Activated T-cell treated with anti-CD3 and anti-CD28 coated beads, Interleukin-2, amount 50 U/mL, for 24 hours (primary cell): ENCODE measurements around the gene NLRP1.

Experiments used
- DNase-seq: peaks from one replicate; pipeline ENCODE4 v3.0.0-alpha.2; 2020
- H3K27ac Mint-ChIP-seq: 2 replicates; pipeline ENCODE4 v1.8.0; 2020; ENCODE audit warnings: mild to moderate bottlenecking, mixed read lengths
- H3K27me3 Mint-ChIP-seq: 2 replicates; pipeline ENCODE4 v1.8.0; 2020; ENCODE audit warnings: mixed read lengths
- H3K36me3 Mint-ChIP-seq: 2 replicates; pipeline ENCODE4 v1.8.0; 2020; ENCODE audit warnings: low read depth, mixed read lengths
- H3K4me1 Mint-ChIP-seq: 2 replicates; pipeline ENCODE4 v1.8.0; 2020; ENCODE audit warnings: low read depth, mixed read lengths
- H3K4me3 Mint-ChIP-seq: 2 replicates; pipeline ENCODE4 v1.8.0; 2020; ENCODE audit warnings: mild to moderate bottlenecking, moderate library complexity, mixed read lengths
- H3K9me3 Mint-ChIP-seq: 2 replicates; pipeline ENCODE4 v1.8.0; 2020; ENCODE audit warnings: mixed read lengths

NLRP1 gene

DNA sequence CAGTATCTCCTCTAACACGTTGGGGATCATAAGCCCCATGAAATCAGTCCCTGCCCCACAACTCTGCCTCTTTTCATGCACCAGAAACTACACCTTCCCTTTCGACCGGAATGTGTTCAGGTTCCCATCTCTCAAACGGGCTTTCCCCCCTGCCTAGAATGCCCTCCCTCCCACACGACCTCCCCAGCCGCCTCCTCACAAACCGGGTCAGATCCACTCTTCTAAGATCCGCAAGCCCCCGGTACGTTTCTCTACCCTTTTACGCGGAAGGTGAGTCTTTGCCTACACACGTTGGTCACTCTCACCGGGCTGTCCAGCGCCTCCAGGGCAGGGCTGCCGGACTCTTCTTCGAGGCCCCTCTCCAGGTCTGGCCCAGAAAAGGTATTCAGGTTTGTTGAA lies 116.2 kb downstream of the NLRP1 start:
- peak; percentile 61 for DNase-seq
- H3K36me3 Mint-ChIP-seq, result peaks cover 67% of the 10 kb centered on the region

DNA sequence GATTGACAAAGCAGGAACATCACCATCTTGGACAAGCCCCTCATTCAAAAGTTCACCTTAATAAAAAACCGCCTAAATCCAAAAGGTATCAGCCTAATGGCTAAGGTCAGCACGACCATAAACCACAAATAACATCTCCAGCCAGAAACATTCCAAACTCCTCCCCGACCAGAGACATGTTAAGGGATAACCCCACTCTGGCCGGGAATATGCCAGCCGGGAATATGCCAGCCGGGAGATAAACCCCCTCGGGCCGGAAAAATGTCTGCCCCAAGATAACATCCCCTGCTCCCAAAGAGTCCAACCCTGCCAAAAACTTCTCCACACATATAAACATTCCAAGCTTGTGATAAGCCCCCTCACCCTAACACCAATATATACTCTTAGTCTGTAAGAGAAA lies 116.9 kb downstream of the NLRP1 start:
- peaks cover 46% of the 10 kb centered on the region for H3K4me1 Mint-ChIP-seq
- DNase-seq, result no peak
- no peaks in the 10 kb centered on the region for H3K27me3 Mint-ChIP-seq
- H3K4me3 Mint-ChIP-seq, result peak overlapping the region; percentile 92
- H3K27ac Mint-ChIP-seq, result peak overlapping the region; percentile 75
- no peaks in the 10 kb centered on the region for H3K9me3 Mint-ChIP-seq
- peaks cover 67% of the 10 kb centered on the region for H3K36me3 Mint-ChIP-seq

More for the DNA sequence above, 116.2 kb downstream of the NLRP1 start:
- peaks cover 46% of the 10 kb centered on the region for H3K4me1 Mint-ChIP-seq
- H3K9me3 Mint-ChIP-seq, result no peaks in the 10 kb centered on the region
- peak overlapping the region; percentile 92 for H3K4me3 Mint-ChIP-seq
- peak overlapping the region; percentile 75 for H3K27ac Mint-ChIP-seq
- H3K27me3 Mint-ChIP-seq, result no peaks in the 10 kb centered on the region

DNA sequence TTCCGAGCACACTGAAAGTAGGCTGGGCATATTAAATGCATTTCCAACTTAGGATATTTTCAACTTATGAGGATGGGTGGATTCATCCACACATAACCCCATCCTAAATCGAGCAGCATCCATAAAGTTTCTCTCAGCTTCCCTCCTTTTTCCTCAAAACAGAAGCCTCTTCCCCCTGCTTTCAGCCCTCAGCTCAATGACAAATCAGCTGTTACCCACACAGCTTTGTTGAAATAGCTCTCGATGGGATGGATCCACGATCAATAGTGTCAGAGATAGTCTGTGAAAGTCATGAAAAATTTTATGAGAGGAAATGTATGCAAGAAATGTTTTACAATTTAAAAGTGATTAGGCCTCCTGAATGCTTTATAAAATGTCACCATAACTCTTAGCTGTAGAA lies 118.0 kb downstream of the NLRP1 start:
- H3K36me3 Mint-ChIP-seq, result peaks cover 67% of the 10 kb centered on the region
- no peaks in the 10 kb centered on the region for H3K9me3 Mint-ChIP-seq
- DNase-seq, result no peak
- H3K27ac Mint-ChIP-seq, result no peak overlapping the region
- H3K27me3 Mint-ChIP-seq, result no peaks in the 10 kb centered on the region
- peaks cover 46% of the 10 kb centered on the region for H3K4me1 Mint-ChIP-seq
- peak overlapping the region; percentile 92 for H3K4me3 Mint-ChIP-seq

DNA sequence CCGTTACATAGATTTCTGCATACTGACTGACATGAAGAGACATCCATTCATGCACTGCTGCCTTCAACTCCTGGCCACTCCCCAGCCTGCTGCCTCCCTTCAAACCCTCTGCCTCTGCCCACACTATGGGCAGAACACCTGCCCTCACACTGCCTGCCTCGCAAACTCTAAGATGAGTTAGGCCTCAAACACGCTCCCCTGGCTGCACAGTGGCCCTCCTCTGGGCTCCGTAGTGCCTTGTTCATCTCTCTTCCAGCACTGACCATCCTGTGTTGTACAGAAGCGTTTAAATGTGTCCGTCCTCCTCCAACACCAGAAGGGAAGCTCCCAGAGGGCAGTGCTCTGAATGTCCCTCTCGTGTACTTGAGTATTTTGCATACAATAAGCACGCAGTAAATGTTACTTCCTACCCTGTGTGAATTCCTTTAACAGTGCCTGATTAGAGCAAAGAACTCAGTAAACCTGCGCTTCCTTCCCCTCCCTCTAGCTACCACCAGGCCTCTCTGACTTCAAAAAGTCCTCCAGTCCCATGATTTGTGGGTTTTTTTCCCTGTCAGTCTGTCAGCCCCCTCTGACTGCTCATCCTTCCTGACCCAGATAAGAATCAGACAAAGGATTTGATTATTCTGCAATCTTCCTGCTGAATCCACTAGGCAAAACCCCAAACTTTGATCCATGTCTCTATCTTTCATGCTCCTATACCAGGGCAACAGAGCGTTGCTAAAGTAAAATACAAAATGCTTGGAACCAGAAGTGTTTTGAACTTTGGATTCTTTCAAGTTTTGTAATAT lies 119.4 kb downstream of the NLRP1 start:
- no peak overlapping the region for H3K4me3 Mint-ChIP-seq
- no peaks in the 10 kb centered on the region for H3K27me3 Mint-ChIP-seq
- peaks cover 43% of the 10 kb centered on the region for H3K4me1 Mint-ChIP-seq
- no peaks in the 10 kb centered on the region for H3K9me3 Mint-ChIP-seq
- H3K27ac Mint-ChIP-seq, result peak overlapping the region; percentile 7
- DNase-seq, result no peak
- H3K36me3 Mint-ChIP-seq, result peaks cover 79% of the 10 kb centered on the region
